D341Med (cell line): ENCODE data around the gene NDUFS7.

Experiments
- DNase-seq: peaks from one replicate; pipeline ENCODE4 v3.0.0; 2012; ENCODE audit warnings: low spot score

Gene NDUFS7

GRCh38 chr19:1383312-1384084, at the start of gene NDUFS7:
TSS of gene NDUFS7 (plus strand) at chr19:1383907. CDS start at chr19:1383927, 20 bp downstream.
- peak; percentile 89 for DNase-seq

GRCh38 chr19:1336079-1336684, 47.5 kb upstream of the NDUFS7 start:
- DNase-seq: no peak

- no peak for DNase-seq
Measured at GRCh38 chr19:1340681-1341469, 42.8 kb upstream of the NDUFS7 start.

DNA sequence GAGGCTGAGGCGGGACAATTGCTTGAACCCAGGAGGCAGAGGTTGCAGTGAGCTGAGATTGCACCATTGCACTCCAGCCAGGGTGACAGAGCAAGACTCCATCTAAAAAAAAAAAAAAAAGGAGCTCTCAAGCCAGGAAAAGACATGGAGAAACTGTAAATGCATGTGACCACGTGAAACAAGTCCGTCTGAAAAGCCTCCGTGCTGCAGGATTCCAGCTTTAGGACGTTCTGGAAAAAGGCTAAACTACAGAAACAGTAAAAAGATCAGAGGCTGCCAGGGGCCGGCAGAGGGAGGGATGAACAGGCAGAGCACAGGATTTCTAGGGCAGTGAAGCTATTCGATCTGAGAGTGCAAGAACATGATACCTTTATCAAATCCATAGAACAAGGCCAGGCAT, 40.7 kb upstream of the NDUFS7 start:
- DNase-seq: no peak

- DNase-seq: no peak
Measured at GRCh38 chr19:1349211-1349610, 34.5 kb upstream of the NDUFS7 start.

DNA sequence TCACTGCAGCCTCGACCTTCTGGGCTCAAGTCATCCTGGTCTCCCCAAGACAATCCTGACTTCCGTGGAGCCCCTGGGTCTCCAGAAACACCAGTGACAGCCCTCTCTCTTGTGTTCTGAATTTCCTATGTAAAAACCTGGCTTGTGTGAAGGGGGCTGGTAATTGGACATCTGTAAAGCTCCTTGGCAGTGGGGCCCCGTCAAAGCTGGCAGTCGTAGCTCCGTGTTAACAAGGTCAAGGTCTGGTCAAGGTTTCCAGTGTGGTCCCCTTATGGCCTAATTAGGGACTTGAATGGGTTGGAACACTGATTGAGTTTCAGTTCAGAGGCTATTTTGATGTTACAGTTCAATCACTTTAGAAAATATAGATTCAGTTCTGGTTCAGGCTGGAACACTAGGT, 32.8 kb upstream of the NDUFS7 start:
- no peak for DNase-seq

- DNase-seq: no peak
Measured at GRCh38 chr19:1351381-1351851, 32.3 kb upstream of the NDUFS7 start.

GRCh38 chr19:1353144-1353543, 30.6 kb upstream of the NDUFS7 start:
- DNase-seq: no peak

DNA sequence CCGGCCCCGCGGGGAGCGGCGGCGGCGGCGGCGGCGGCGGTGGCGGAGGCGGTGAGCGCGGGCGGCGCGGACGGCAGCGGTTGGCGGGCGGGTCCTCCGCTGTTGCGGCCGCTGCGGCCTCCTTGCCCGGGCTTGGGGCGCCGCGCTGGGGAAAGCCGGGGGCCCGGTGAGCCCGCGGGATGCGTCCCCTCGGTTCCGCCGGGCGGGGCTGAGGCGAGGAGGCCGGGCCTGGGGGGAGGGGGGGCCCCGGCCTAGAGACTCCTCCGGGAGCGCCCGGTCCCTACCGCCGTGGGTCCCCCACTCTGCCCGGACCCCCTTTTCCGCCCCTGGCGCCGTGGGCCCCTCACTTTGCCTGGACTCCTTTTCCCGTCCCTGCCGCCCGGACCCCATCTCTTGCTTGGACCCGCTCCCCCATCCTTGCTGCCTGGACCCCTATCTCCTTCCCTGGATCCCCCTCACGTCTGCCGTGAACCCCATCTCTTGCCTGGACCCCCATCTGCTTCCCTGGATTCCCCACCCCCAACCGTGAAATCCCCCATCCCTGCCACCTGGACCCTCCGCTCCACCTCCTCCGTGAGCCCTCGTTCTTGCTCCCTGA, 28.6 kb upstream of the NDUFS7 start:
- no peak for DNase-seq

DNA sequence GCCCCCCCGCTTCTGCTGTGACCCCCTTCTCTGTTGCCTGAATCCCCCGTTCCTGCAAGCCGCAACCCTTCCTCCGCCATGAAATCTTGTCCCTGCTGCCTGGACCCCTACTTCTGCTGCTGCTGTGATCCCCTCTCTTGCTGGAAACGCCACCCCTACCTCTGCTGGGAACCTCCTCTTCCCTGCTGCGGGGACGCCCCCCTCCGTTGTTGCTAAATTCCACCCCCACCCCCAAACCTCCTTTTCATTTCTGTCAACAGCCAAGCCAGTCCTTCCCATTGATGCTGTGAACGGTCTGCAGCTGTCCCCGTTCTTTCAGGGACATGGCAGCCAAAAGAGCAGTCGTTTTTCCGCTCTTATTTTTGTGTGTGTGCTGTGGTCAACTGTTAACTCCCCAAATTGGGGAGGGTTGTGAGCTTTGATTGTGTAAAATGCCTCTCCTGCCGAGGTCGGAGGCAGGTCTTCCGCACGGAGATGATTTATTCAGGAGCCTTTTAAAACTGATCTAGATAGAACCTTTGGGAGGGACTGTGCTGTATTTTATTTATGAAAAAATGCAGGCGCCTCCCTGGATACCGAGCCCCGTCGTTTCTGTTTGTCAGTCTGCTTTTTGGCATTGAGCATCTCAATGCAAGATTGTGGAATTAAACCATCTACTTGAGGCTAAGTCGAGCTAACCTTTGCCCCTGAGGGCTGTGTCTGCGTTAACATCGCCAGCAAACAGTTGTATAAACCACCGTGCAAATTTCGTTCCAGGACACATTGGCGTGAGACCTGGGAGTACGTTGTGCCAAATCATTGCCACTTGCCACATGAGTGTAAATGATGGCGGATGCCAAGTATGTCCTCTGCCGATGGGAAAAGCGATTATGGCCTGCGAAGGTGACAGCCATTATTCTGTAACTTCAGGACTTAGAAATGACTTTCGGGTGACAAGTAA, 27.9 kb upstream of the NDUFS7 start:
- DNase-seq: no peak

DNA sequence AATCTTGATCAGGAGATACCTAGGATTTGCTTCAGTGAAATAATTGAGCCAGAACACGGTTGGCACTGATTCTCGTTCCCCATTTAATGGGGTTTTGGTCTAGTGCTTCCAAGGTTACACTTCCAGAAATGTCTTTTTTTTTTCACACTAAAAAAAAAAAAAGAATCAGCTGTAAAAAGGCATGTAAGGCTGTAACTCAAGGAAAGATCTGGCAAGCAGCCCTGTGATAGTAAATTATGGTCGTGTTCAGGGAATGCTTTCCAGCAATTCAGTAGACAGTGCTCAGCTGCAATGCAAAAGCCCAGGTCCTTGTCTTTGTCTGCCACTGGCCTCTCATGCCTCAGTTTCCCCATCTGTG, 27.2 kb upstream of the NDUFS7 start:
- DNase-seq: no peak

GRCh38 chr19:1357531-1358109, 26.1 kb upstream of the NDUFS7 start:
- DNase-seq: no peak

DNA sequence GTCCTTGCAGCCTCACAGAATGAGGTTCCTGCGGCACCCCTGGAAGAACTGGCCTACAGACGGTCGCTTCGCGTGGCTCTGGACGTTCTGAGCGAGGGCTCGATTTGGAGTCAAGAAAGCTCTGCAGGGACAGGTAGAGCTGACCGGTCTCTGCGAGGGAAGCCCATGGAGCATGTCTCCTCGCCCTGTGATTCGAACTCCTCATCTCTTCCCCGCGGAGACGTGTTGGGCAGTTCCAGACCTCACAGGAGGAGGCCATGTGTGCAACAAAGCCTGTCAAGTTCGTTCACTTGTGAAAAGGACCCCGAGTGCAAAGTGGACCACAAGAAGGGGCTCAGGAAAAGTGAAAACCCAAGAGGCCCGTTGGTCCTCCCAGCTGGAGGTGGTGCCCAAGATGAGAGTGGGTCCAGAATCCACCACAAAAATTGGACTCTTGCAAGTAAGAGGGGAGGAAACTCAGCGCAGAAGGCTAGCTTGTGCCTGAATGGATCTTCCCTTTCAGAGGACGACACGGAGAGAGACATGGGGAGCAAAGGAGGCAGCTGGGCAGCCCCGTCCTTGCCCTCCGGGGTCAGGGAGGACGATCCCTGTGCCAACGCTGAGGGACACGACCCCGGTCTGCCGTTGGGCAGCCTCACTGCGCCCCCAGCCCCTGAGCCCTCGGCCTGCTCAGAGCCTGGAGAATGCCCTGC, 23.4 kb upstream of the NDUFS7 start:
- DNase-seq: no peak

DNA sequence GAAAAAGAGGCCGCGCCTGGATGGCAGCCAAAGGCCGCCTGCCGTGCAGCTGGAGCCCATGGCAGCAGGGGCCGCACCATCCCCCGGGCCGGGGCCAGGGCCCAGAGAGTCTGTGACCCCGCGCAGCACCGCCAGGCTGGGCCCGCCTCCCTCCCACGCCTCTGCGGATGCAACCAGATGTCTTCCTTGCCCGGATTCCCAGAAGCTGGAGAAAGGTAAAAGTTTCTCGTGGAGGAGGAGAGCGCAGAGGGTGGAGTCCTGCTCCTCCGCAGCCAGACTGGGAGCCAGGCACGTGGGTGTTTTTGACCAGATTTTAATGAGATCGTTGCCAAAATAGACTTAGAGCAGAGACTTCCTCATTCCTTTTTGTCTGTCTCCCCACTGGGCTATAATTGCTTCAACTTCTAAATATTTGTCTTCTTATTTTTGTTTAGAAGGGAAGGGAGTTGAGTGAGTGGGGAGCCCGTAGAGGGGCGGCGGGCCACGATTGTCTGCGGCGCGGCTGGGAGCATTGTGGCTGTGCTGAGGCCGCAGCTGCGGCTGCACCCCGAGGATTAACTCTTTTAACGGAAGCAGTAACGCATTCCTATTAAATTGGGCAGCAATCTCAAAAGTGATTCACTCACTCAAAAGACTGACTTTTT, 22.8 kb upstream of the NDUFS7 start:
- peak; percentile 85 for DNase-seq

DNA sequence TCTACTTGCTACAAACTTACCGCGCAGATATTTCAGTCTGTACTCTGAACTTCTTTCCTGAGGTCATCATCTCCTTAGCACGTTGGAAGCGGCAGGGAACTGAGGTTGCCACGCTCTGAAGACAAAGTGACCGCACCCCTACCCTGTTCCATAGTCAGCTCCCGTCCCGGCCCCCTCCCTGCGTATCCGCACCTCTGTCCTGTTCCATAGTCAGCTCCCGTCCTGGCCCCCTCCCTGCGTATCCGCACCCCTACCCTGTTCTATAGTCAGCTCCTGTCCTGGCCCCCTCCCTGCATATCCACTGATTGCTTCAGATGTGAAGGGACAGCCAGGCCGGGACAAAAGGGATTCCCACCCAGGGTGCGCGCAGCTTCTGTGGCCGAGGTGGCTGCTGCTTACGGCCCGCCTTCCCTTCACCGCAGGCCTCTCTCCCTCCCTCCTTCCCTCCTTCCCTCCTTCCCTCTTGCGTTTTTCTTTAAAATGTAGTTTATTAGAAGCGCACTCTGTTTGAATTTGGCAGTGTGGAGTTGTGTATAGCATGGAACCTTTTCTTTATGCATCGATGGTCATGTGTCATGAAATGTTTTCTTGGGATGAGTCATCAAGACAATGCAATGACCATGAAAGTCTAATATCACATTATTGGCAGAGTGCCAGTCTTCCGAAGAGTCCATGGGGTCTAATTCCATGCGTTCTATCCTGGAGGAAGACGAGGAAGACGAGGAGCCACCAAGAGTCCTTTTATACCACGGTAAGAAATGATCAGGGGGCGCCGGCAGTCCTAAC, 21.9 kb upstream of the NDUFS7 start:
- DNase-seq: no peak

- DNase-seq: no peak
Measured at GRCh38 chr19:1362387-1363257, 21.1 kb upstream of the NDUFS7 start.

GRCh38 chr19:1363599-1363998, 20.1 kb upstream of the NDUFS7 start:
- DNase-seq: no peak

DNA sequence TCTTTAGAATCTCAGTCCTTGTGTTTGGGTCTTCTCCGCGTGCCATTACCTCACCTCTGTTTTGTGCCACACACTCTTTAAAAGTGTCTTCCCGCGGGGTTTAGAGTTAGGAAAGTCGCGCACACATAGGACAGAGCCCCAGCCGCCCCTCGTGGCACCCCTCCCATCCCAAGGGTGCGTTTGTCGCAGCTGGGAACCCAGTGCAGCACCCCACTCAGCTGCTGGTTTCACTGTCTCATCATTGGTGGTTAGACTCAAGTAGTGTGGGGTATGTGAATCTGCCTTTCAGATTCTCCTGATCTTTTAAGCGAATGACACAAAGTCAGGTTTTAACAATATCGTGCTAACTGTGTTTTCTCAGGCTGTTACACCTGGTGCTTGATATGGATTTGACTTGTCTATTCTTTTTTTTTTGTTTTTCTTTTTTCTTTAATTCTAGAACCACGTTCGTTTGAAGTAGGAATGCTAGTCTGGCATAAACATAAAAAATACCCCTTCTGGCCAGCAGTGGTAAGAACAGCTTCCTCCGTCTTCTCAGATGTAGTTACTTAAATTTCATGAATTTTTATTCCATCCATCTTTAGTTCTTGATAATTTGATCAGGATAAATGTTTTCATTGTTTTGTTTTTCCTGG, 19.5 kb upstream of the NDUFS7 start:
- DNase-seq: no peak
